Uterus (tissue), 4 donors: ENCODE results near the gene RIIAD1. TPM values are rescaled to one million over a fixed set of nuclear protein-coding genes. Genes with fewer than 3 reads are reported as not detected.
"Not testable (repeated sequence)": the region's sequence is repeated elsewhere in the genome, so short reads cannot be mapped to it uniquely, and the experiment has no call there.

Source experiments
- DNase-seq, 2 donors: peaks; one replicate each; pipeline ENCODE4 v3.0.0-alpha.2; 2019 to 2020
- H3K27ac ChIP-seq, 2 donors: fragments of 200-600 bp; sonication (generic); 1 replicate in 1 of 2; 2 replicates in 1 of 2; pipeline ENCODE4 v1.5.1; 2016 to 2018
- H3K27me3 ChIP-seq, 2 donors: fragments of 200-600 bp; sonication (generic); one replicate each; pipeline ENCODE4 v1.5.1; 2018 to 2019; ENCODE audit warnings: control low read depth in 1 of 2
- H3K36me3 ChIP-seq, 2 donors: fragments of 200-600 bp; sonication (generic); one replicate each; pipeline ENCODE4 v1.5.1; 2019; ENCODE audit warnings: control low read depth in 1 of 2
- H3K4me1 ChIP-seq, 2 donors: fragments of 200-600 bp; sonication (generic); one replicate each; pipeline ENCODE4 v1.5.1; 2018 to 2019; ENCODE audit warnings: control low read depth in 1 of 2
- H3K4me3 ChIP-seq, 2 donors: fragments of 200-600 bp; sonication (generic); 1 replicate in 1 of 2; 2 replicates in 1 of 2; pipeline ENCODE4 v1.5.1; 2018 to 2019; ENCODE audit warnings: mild to moderate bottlenecking in 1 of 2
- H3K9me3 ChIP-seq, 2 donors: fragments of 200-600 bp; sonication (generic); one replicate each; pipeline ENCODE4 v1.5.1; 2019; ENCODE audit warnings: control low read depth in 1 of 2
- POLR2A ChIP-seq, 2 donors: fragments of 450-650 bp; IDR thresholded peaks; one replicate each; pipeline ENCODE4 v1.6.1; 2016; ENCODE audit warnings: antibody characterized with exemption in 2 of 2, mild to moderate bottlenecking in 1 of 2, moderate library complexity in 1 of 2
- intact Hi-C: fragments of 100-400 bp; cut with DNase I; formaldehyde crosslinking; loops from one replicate; pipeline ENCODE4 v1.15.1; 2023; ENCODE audit warnings: low total_unique reads
- total RNA-seq, 4 donors: library from RNA; depleted of rRNA in 3 of 4; stranded (reverse); fragments of >200 nt in 3 of 4; gene quantifications; one replicate each; pipeline versions ENCODE4 v1.1.0 to v1.2.4, GENCODE V29; 2014 to 2023
- TF ChIP-seq, protein P1 (sequence below), 4 experiments: fragments of 200-600 bp in 2 of 4; fragments of 450-650 bp in 2 of 4; sonication (generic) in 2 of 4; IDR thresholded peaks; one replicate each; pipeline ENCODE4 v1.5.1; 2016 to 2019; ENCODE audit warnings: antibody characterized with exemption in 4 of 4, mild to moderate bottlenecking in 2 of 4, moderate library complexity in 1 of 4
- donor health status: DM: yes; HTN: yes; CAD: no.

The RIIAD1 gene, protein sequence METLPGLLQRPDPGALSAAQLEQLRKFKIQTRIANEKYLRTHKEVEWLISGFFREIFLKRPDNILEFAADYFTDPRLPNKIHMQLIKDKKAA
- 1 to 10 TPM in 2 of 4 donors, not detected in 2; 1.1 to 4.3 TPM for total RNA-seq

DNA sequence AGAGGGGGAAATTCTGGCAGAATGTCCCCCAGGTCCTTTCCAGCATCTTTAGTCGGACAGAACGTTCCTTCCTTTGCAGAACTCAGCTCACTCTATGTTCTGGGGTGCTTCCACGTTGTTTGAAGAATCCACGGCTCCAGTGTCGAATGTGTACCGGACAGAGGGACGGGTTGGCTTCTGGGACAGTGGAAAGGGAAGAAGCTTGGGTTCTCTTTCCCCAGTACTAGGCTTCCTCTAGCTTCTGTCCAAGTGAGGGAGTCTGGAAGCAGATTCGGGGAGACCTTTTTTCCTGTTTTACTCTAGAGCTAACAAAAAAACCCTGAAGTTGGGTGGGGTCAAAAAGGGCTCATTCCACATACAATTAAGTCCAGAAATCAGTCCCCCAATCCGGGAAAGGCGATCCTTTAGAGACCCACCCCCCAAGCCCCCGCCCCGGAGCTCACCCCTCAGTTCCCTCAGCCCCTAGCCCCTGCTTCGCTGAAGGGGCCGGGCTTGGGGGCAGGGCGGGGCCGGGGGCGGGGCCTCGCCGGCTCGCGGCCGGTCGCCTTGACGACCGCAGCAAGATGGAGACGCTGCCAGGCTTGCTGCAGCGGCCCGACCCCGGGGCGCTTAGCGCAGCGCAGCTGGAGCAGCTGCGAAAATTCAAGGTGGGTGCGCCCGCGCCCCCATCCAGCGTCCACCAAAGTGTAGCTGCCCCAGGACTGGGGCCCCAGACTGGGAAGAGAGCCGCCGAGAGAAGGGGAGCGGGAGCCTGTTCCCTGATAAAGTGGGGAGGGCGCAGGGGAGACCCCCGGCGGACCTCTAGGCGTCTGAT lies at the start of gene RIIAD1:
Gene RIIAD1 (plus strand): TSS at position 549 of the 814 bp plus-strand sequence. CDS start 15 bp downstream, at position 564.
- intact Hi-C loops = no loop called here
- no peaks in the 10 kb centered on the region for H3K4me1 ChIP-seq
- H3K27me3 ChIP-seq = no peaks in the 10 kb centered on the region
- H3K36me3 ChIP-seq = no peaks in the 10 kb centered on the region
- H3K27ac ChIP-seq = peak within 1 kb of the TSS; percentile 75 to 87
- TF ChIP-seq, protein P1, sequence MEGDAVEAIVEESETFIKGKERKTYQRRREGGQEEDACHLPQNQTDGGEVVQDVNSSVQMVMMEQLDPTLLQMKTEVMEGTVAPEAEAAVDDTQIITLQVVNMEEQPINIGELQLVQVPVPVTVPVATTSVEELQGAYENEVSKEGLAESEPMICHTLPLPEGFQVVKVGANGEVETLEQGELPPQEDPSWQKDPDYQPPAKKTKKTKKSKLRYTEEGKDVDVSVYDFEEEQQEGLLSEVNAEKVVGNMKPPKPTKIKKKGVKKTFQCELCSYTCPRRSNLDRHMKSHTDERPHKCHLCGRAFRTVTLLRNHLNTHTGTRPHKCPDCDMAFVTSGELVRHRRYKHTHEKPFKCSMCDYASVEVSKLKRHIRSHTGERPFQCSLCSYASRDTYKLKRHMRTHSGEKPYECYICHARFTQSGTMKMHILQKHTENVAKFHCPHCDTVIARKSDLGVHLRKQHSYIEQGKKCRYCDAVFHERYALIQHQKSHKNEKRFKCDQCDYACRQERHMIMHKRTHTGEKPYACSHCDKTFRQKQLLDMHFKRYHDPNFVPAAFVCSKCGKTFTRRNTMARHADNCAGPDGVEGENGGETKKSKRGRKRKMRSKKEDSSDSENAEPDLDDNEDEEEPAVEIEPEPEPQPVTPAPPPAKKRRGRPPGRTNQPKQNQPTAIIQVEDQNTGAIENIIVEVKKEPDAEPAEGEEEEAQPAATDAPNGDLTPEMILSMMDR (IDR thresholded peaks at IDR 0.05) = no peak
- no peak for TF ChIP-seq POLR2A (IDR thresholded peaks at IDR 0.05)
- DNase-seq = peak; percentile 28 to 62
- H3K4me3 ChIP-seq = peak within 1 kb of the TSS; percentile 33 to 45
- no peaks in the 10 kb centered on the region for H3K9me3 ChIP-seq

DNA sequence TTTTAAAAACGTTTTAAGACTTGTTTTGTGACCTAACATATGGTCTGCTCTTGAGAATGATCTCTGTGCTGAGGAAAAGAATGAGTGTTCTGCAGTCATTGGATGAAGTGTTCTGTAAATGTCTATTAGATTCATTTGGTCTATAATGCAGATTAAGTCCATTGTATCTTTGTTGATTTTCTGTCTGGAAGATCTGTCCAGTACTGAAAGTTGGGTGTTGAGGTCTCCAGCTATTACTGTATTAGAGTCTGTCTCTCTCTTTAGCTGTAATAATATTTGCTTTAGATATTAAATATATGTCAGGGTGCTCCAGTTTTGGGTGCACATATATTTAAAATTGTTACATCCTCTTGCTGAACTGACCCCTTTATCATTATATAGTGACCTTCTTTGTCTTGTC lies 47.9 kb upstream of the RIIAD1 start:
- no peak for TF ChIP-seq POLR2A (IDR thresholded peaks at IDR 0.05)
- TF ChIP-seq, protein P1 (IDR thresholded peaks at IDR 0.05) = no peak
- no peaks in the 10 kb centered on the region for H3K27me3 ChIP-seq
- no peak overlapping the region for H3K27ac ChIP-seq
- H3K4me3 ChIP-seq = no peak overlapping the region
- DNase-seq = no peak
- H3K9me3 ChIP-seq = no peaks in the 10 kb centered on the region
- no peaks in the 10 kb centered on the region for H3K36me3 ChIP-seq
- intact Hi-C loops = no loop called here
- H3K4me1 ChIP-seq = no peaks in the 10 kb centered on the region

DNA sequence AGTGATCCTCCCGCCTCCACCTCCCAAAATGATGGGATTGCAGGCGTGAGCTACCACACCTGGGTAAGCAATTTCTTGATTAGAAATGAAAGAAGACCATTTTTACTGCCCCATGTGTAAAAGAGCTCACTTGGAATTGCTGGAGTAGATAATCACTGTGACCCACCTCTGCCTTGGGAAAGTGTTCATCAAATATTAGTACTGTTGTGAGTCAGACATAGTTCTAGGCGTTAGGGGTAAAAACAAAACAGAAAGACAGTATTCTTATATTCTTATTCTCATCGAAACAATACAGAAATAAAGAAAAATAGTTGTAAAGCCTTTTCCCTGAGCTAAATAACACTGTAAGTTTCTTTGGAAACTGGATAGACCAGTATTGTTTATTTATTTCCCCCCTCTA lies 40.9 kb upstream of the RIIAD1 start:
- H3K36me3 ChIP-seq = no peaks in the 10 kb centered on the region
- H3K4me1 ChIP-seq = no peaks in the 10 kb centered on the region
- no peak for DNase-seq
- no peak overlapping the region for H3K4me3 ChIP-seq
- no peaks in the 10 kb centered on the region for H3K27me3 ChIP-seq
- no peaks in the 10 kb centered on the region for H3K9me3 ChIP-seq
- intact Hi-C loops = no loop called here
- TF ChIP-seq, protein P1 (IDR thresholded peaks at IDR 0.05) = no peak
- no peak for TF ChIP-seq POLR2A (IDR thresholded peaks at IDR 0.05)
- H3K27ac ChIP-seq = no peak overlapping the region

DNA sequence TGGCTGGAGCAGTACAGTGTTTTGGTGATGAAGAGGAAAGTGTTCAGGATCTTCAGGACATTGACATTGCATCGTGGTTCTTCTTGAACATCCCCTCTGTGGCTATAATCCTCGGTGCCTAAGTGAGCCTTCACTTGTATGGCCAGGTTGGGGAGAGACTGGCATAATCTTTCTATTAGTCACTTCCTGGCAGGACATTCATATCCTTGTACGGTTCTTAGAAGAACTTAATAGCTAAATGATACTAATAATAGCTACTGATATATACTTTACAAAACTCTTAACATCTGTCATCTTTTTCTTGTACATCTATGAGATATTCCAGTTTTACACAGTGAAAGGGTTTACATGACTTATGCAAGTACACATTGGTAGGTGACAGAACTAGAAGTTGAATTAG lies 40.5 kb upstream of the RIIAD1 start:
- TF ChIP-seq, protein P1 (IDR thresholded peaks at IDR 0.05) = no peak
- no peak for TF ChIP-seq POLR2A (IDR thresholded peaks at IDR 0.05)
- no peaks in the 10 kb centered on the region for H3K9me3 ChIP-seq
- intact Hi-C loops = no loop called here
- H3K4me1 ChIP-seq = no peaks in the 10 kb centered on the region
- no peak for DNase-seq
- H3K27me3 ChIP-seq = no peaks in the 10 kb centered on the region
- no peak overlapping the region for H3K4me3 ChIP-seq
- no peaks in the 10 kb centered on the region for H3K36me3 ChIP-seq
- no peak overlapping the region for H3K27ac ChIP-seq

DNA sequence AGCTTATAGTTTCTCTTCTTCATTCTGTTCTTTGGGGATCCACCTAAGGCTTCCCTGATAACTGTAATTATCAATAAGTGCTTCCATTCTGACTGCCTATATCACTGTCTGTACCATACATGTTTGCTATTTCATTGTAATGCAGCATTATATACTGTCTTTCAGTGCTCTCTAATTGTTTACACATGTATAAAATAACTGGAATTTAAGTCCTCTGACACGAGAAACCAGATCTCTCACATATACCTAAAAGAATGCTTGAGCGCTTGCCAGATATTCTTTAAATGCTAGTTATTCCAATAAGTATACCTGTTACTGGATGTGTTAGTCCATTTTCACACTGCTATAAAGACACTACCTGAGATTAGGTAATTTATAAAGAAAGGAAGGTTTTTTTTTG lies 39.4 kb upstream of the RIIAD1 start:
- intact Hi-C loops = no loop called here
- Histone ChIP-seq H3K4me3 (no peak overlapping the region), H3K9me3 (no peaks in the 10 kb centered on the region), H3K4me1 (no peaks in the 10 kb centered on the region), H3K27ac (no peak overlapping the region), H3K36me3 (no peaks in the 10 kb centered on the region), H3K27me3 (no peaks in the 10 kb centered on the region)
- DNase-seq = no peak
- TF ChIP-seq, protein P1 (IDR thresholded peaks at IDR 0.05) = no peak
- no peak for TF ChIP-seq POLR2A (IDR thresholded peaks at IDR 0.05)

DNA sequence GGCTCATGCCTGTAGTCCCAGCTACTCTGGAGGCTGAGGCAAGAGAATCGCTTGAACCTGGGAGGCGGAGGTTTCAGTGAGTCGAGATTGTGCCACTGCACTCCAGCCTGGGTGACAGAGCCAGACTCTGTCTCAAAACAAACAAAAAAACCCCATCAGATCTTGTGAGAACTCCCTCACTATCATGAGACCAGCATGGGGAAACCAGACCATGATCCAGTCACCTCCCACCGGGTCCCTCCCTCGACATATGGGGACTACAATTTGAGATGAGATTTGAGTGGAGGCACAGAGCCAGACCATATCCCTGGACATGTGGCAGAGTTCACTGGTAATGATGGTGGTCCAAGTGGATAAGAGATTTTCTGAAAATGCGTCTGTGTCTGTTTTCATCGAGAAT lies 38.4 kb upstream of the RIIAD1 start:
- intact Hi-C loops, H3K36me3 ChIP-seq, H3K4me1 ChIP-seq, H3K27me3 ChIP-seq, H3K4me3 ChIP-seq, H3K9me3 ChIP-seq, H3K27ac ChIP-seq, DNase-seq: not testable (repeated sequence)
